ENCODE data around the gene WNT5B. TPM values are rescaled to one million over a fixed set of nuclear protein-coding genes. Genes with fewer than 3 reads are reported as not detected.

The WNT5B gene
- 1.1 to 2.5 TPM (median 2.2 TPM) in 5 replicates for total RNA-seq (2022; extraction: Qiagen RNA extraction)

GRCh38 chr12:1628666-1629337 is at the start of gene WNT5B:
TSS of gene WNT5B (plus strand) at chr12:1629231. CDS start at chr12:1631355, 2,124 bp downstream.

GRCh38 chr12:1594261-1595025 is 34.6 kb upstream of the WNT5B start, which contains the start of gene FBXL14:
TSS of gene FBXL14 (minus strand) at chr12:1594581. CDS start at chr12:1594066, 515 bp downstream.

GRCh38 chr12:1690578-1691122 is 61.6 kb downstream of the WNT5B start, which contains the start of gene ADIPOR2:
TSS of gene ADIPOR2 (plus strand) at chr12:1691070. CDS start at chr12:1754344, 63,274 bp downstream.

Other genes with a start within 250 kb of the WNT5B start
- gene FBXL14, start 34.6 kb upstream of the WNT5B start, total RNA-seq (2022; extraction: Qiagen RNA extraction): 7.5 to 13.6 TPM (median 12.8 TPM) in 5 replicates
- gene ADIPOR2, start 61.8 kb downstream of the WNT5B start, total RNA-seq (2022; extraction: Qiagen RNA extraction): 49.3 to 57.0 TPM (median 51.4 TPM) in 5 replicates
- 0.07 to 0.10 TPM in 2 of 5 replicates, not detected in the others for gene LRTM2, start 191.3 kb downstream of the WNT5B start, total RNA-seq (2022; extraction: Qiagen RNA extraction)

Measured in A549 treated with CORT108297 at 1 μM for 4 hours (cell line).